ENCODE measurements around the gene RHBDF2. TPM values are rescaled to one million over a fixed set of nuclear protein-coding genes. Genes with fewer than 3 reads are reported as not detected.

RHBDF2 gene
- total RNA-seq, 4 donors from 2014 or later = 11.4 to 29.8 (median 23.3) TPM

- DNase-seq (no peak), ATAC-seq (no peak)
- no peaks in the 10 kb centered on the region for H3K9me3 ChIP-seq
- H3K27me3 ChIP-seq = no peaks in the 10 kb centered on the region
- peak overlapping the region; percentile 51 to 71 (median 64) for H3K27ac ChIP-seq
- intact Hi-C loops (cut with DNase I; ENCODE audit: low total_unique reads) (no loop called here), in situ Hi-C loops (cut with MboI; ENCODE audit: low sequenced_read_pairs in 4 of 4) (no loop called here)
- H3K4me3 ChIP-seq = no peak overlapping the region
- TF ChIP-seq POLR2A (IDR thresholded peaks at IDR 0.05) = no peak
- TF ChIP-seq CTCF (IDR thresholded peaks at IDR 0.05 in 4 of 5, conservative IDR thresholded peaks at IDR 0.05 in 1 of 5) = peak in 2 of 5 experiments; percentile 38 to 39
- no peaks in the 10 kb centered on the region for H3K36me3 ChIP-seq
- H3K4me1 ChIP-seq = peaks cover 58 to 65% of the 10 kb centered on the region in 2 donors
Observed at GRCh38 chr17:76432712-76433336, 68.4 kb downstream of the RHBDF2 start.

- in situ Hi-C loops (cut with MboI; ENCODE audit: low sequenced_read_pairs in 4 of 4) = no loop called here
- peaks cover 67 to 69% of the 10 kb centered on the region in 2 donors for H3K4me1 ChIP-seq
- ATAC-seq = peak; percentile 62 to 79
Observed at GRCh38 chr17:76432004-76432403, 69.2 kb downstream of the RHBDF2 start.

GRCh38 chr17:76431509-76431908, 69.7 kb downstream of the RHBDF2 start:
- H3K36me3 ChIP-seq = no peaks in the 10 kb centered on the region
- ATAC-seq (no peak), DNase-seq (no peak)
- in situ Hi-C loops (cut with MboI; ENCODE audit: low sequenced_read_pairs in 4 of 4) (no loop called here), intact Hi-C loops (cut with DNase I; ENCODE audit: low total_unique reads) (no loop called here)
- peak overlapping the region; percentile 51 to 71 (median 64) for H3K27ac ChIP-seq
- H3K27me3 ChIP-seq = no peaks in the 10 kb centered on the region
- no peak for TF ChIP-seq CTCF (IDR thresholded peaks at IDR 0.05 in 4 of 5, conservative IDR thresholded peaks at IDR 0.05 in 1 of 5)
- TF ChIP-seq POLR2A (IDR thresholded peaks at IDR 0.05) = no peak
- H3K9me3 ChIP-seq = no peaks in the 10 kb centered on the region
- no peak overlapping the region for H3K4me3 ChIP-seq
- H3K4me1 ChIP-seq = peaks cover 69 to 74% of the 10 kb centered on the region in 2 donors

More at GRCh38 chr17:76432004-76432403, 69.2 kb downstream of the RHBDF2 start:
- no peak overlapping the region for H3K4me3 ChIP-seq
- intact Hi-C loops (cut with DNase I; ENCODE audit: low total_unique reads) = no loop called here
- no peak for DNase-seq
- no peak for TF ChIP-seq POLR2A (IDR thresholded peaks at IDR 0.05)
- TF ChIP-seq CTCF (IDR thresholded peaks at IDR 0.05 in 4 of 5, conservative IDR thresholded peaks at IDR 0.05 in 1 of 5) = no peak
- peak overlapping the region; percentile 51 to 71 (median 64) for H3K27ac ChIP-seq
- H3K27me3 ChIP-seq = no peaks in the 10 kb centered on the region
- H3K36me3 ChIP-seq = no peaks in the 10 kb centered on the region
- H3K9me3 ChIP-seq = no peaks in the 10 kb centered on the region

GRCh38 chr17:76428511-76428910, 72.7 kb downstream of the RHBDF2 start:
- Histone ChIP-seq H3K4me1 (peaks cover 56 to 63% of the 10 kb centered on the region in 2 donors), H3K36me3 (no peaks in the 10 kb centered on the region), H3K27ac (no peak overlapping the region), H3K4me3 (no peak overlapping the region), H3K9me3 (no peaks in the 10 kb centered on the region), H3K27me3 (no peaks in the 10 kb centered on the region)
- in situ Hi-C loops (cut with MboI; ENCODE audit: low sequenced_read_pairs in 4 of 4) = no loop called here
- TF ChIP-seq POLR2A (IDR thresholded peaks at IDR 0.05) (no peak), CTCF (IDR thresholded peaks at IDR 0.05 in 4 of 5, conservative IDR thresholded peaks at IDR 0.05 in 1 of 5) (no peak)
- DNase-seq (no peak), ATAC-seq (no peak)
- intact Hi-C loops (cut with DNase I; ENCODE audit: low total_unique reads) = no loop called here
